Neural cell (in vitro differentiated cells): ENCODE results near the gene OAT. TPM values are rescaled to one million over a fixed set of nuclear protein-coding genes. Genes with fewer than 3 reads are reported as not detected.

Experiments
- H2AFZ ChIP-seq: fragments of 200-600, 300-800 bp; sonication (generic), shearing (Covaris generic); 2 replicates; pipeline ENCODE4 v1.6.0; 2014; ENCODE audit warnings: low read depth, mild to moderate bottlenecking, antibody characterized with exemption, low read length, moderate library complexity
- H3F3A ChIP-seq: fragments of 200-600 bp; shearing (Covaris generic); 2 replicates; pipeline ENCODE4 v1.6.1; 2016; ENCODE audit warnings: mild to moderate bottlenecking, moderate library complexity, mixed read lengths, antibody characterized with exemption, low read length; ENCODE audit not compliant: insufficient read depth, poor library complexity, severe bottlenecking
- H3K27ac ChIP-seq: fragments of 200-600, 300-800 bp; sonication (generic), shearing (Covaris generic); 2 replicates; pipeline ENCODE4 v1.5.1; 2014; ENCODE audit warnings: mild to moderate bottlenecking, low read length, moderate library complexity
- H3K27me3 ChIP-seq: fragments of 300-800, 200-600 bp; sonication (generic), shearing (Covaris generic); 2 replicates; pipeline ENCODE4 v1.6.0; 2014; ENCODE audit warnings: mild to moderate bottlenecking, low read depth, low read length, moderate library complexity; ENCODE audit not compliant: insufficient read depth
- H3K36me3 ChIP-seq: fragments of 300-800, 200-600 bp; sonication (generic), shearing (Covaris generic); 2 replicates; pipeline ENCODE4 v1.5.1; 2014; ENCODE audit warnings: mild to moderate bottlenecking, antibody characterized with exemption, low read length, moderate library complexity; ENCODE audit not compliant: insufficient read depth
- H3K4me2 ChIP-seq: fragments of 300-800, 200-600 bp; sonication (generic), shearing (Covaris generic); 2 replicates; pipeline ENCODE4 v1.6.0; 2014; ENCODE audit warnings: mild to moderate bottlenecking, low read length
- H3K4me3 ChIP-seq: fragments of 300-800, 200-600 bp; sonication (generic), shearing (Covaris generic); 2 replicates; pipeline ENCODE4 v1.5.1; 2014; ENCODE audit warnings: mild to moderate bottlenecking, low read length, moderate library complexity
- H3K79me2 ChIP-seq: fragments of 200-600 bp; shearing (Covaris generic); replicated peaks from 2 replicates; pipeline ENCODE4 v1.6.0; 2014; ENCODE audit warnings: mild to moderate bottlenecking, low read length, moderate library complexity; ENCODE audit not compliant: insufficient read depth
- H3K9ac ChIP-seq: fragments of 300-800, 200-600 bp; sonication (generic), shearing (Covaris generic); 2 replicates; pipeline ENCODE4 v1.6.1; 2016; ENCODE audit warnings: mild to moderate bottlenecking, low read length, mixed read lengths
- H3K9me2 ChIP-seq: fragments of 200-600 bp; shearing (Covaris generic); 2 replicates; pipeline ENCODE4 v1.6.1; 2016; ENCODE audit warnings: mild to moderate bottlenecking, low read length, mixed read lengths; ENCODE audit not compliant: insufficient read depth
- H3K9me3 ChIP-seq: fragments of 200-600, 300-800 bp; sonication (generic), shearing (Covaris generic); 2 replicates; pipeline ENCODE4 v1.6.1; 2016; ENCODE audit warnings: mild to moderate bottlenecking, mixed run types, low read length, moderate library complexity, mixed read lengths
- H4K20me1 ChIP-seq: fragments of 200-600 bp; shearing (Covaris generic); 2 replicates; pipeline ENCODE4 v1.6.1; 2016; ENCODE audit warnings: mild to moderate bottlenecking, mixed run types; ENCODE audit not compliant: insufficient read depth
- CTCF ChIP-seq: fragments of 450-650 bp; IDR thresholded peaks from 2 replicates; pipeline ENCODE4 v1.5.1; 2014; ENCODE audit warnings: antibody characterized with exemption, mild to moderate bottlenecking, moderate library complexity; ENCODE audit not compliant: poor library complexity, severe bottlenecking
- EP300 ChIP-seq: fragments of 450-650 bp; conservative IDR thresholded peaks from 2 replicates; pipeline ENCODE4 v1.6.1; 2014; ENCODE audit warnings: antibody characterized with exemption, mild to moderate bottlenecking, moderate library complexity; ENCODE audit not compliant: poor library complexity, severe bottlenecking
- EZH2 ChIP-seq: fragments of 200-600, 300-800 bp; shearing (Covaris generic), sonication (generic); IDR thresholded peaks from 2 replicates; pipeline ENCODE4 v1.6.1; 2014; ENCODE audit warnings: antibody characterized with exemption, low read length, borderline replicate concordance, mild to moderate bottlenecking; ENCODE audit not compliant: insufficient read depth, poor library complexity, severe bottlenecking
- MXI1 ChIP-seq: fragments of 450-650 bp; conservative IDR thresholded peaks from 2 replicates; pipeline ENCODE4 v1.6.1; 2014; ENCODE audit warnings: antibody characterized with exemption, mild to moderate bottlenecking; ENCODE audit not compliant: poor library complexity, severe bottlenecking
- POLR2AphosphoS5 ChIP-seq: IDR thresholded peaks from 2 replicates; pipeline ENCODE4 v1.6.1; 2012
- RAD21 ChIP-seq: fragments of 450-650 bp; conservative IDR thresholded peaks from 2 replicates; pipeline ENCODE4 v1.6.1; 2014; ENCODE audit warnings: antibody characterized with exemption, mild to moderate bottlenecking, moderate library complexity
- REST ChIP-seq: IDR thresholded peaks from 2 replicates; pipeline ENCODE4 v1.6.1; 2012; ENCODE audit warnings: borderline replicate concordance
- SMC3 ChIP-seq: fragments of 450-650 bp; conservative IDR thresholded peaks from 2 replicates; pipeline ENCODE4 v1.6.1; 2014; ENCODE audit warnings: antibody characterized with exemption, mild to moderate bottlenecking, moderate library complexity; ENCODE audit not compliant: poor library complexity
- TAF1 ChIP-seq: IDR thresholded peaks from 2 replicates; pipeline ENCODE4 v1.6.1; 2012; ENCODE audit warnings: low read depth
- polyA plus RNA-seq: library from polyadenylated mRNA; depleted of rRNA; stranded (reverse); fragments of >200 nt; gene quantifications from 2 replicates; pipeline ENCODE4 v1.2.3, GENCODE V29; 2014

OAT gene
- polyA plus RNA-seq, 1 donor from 2014 or later: 132 TPM

DNA sequence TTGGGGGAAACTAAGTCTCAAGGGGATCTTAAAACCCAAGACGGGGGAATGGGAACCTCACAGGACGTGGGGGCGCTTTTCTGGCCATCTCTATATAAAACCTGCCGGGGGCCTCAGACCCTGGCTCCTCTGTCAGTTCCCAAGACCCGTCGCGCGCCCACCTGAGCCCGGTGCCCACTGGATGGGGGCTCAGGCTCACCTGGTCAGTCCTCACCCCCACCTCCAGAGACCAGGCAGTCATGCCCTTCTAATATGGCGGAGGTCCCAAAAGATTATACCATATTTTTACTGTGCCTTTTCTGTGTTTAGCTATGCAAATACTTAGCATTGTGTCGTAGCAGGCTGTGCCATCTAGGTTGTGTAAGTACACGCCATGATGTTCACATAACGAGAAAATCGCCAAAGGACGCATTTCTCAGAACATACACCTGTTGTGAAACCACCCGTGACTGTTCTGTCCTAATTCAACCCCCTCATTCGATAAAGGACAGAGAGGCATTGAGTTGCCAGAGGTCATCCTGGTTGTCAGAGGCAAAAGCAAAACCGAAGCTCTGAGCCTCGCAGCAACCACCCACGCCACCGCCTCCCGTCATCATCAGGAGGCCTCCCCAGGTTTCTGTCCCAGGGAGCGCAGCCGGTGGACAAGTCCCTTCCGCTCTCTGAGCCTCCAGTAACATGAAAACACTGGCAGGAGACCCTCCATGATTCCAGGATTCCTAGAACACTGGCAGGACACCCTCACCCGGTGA, 28.9 kb downstream of the OAT start (continued):
- TF ChIP-seq RAD21: no peak

DNA sequence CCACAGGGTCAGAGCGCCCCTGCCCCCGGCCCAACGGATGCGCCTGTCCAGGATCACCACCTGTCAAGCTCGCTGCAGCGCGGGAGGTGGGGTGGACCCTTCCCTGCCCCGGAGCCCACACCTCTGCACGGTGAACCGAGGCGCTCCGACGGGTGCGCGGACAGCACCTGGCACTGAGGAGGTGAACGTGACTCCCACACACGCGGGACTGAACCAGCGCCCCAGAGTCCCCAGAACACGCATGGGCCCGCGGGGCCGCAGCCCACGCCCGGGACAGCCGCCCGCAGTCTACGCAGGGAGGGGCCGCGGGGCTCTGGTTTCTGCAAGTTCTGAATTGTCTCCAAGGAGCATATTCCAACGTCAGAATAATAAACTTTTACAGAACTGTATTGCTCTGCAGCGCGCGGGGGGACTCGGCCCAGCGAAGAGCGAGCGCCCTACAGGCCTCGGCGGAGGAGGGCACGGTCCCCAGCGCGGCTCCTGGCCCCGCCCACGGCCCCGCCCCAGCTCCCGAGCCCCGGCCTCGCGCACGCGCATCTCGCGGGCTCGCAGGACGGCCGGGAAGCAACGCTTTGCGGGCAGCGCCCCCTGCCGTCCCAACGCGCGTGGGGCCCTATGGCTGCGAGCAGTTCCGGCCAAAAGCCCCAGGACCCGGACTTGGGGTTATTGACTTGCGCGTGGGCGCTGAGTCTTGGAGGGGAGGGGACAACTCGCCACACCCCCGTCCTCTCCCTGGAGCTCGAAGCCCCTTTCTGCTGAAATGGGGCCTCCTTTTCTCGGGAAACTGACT, 29.7 kb downstream of the OAT start:
- Histone ChIP-seq H3K27ac (no peak overlapping the region), H3K27me3 (no peaks in the 10 kb centered on the region), H3F3A (no peaks in the 10 kb centered on the region), H4K20me1 (no peaks in the 10 kb centered on the region), H3K79me2 (no peaks in the 10 kb centered on the region), H3K9me3 (no peaks in the 10 kb centered on the region), H3K4me3 (peak overlapping the region; percentile 64), H2AFZ (no peak overlapping the region), H3K9ac (no peak overlapping the region), H3K9me2 (no peaks in the 10 kb centered on the region), H3K36me3 (no peaks in the 10 kb centered on the region), H3K4me2 (peak overlapping the region; percentile 25)
- TF ChIP-seq RAD21 (peak; percentile 99), SMC3 (peak; percentile 100), MXI1 (peak; percentile 37), CTCF (peak; percentile 97), POLR2AphosphoS5 (no peak)

- no peaks in the 10 kb centered on the region for H3K36me3 ChIP-seq
- H3K27ac ChIP-seq: no peak overlapping the region
- H3K27me3 ChIP-seq: no peaks in the 10 kb centered on the region
- H3F3A ChIP-seq: no peaks in the 10 kb centered on the region
- peak overlapping the region; percentile 64 for H3K4me3 ChIP-seq
- TF ChIP-seq MXI1 (no peak), POLR2AphosphoS5 (no peak), EP300 (no peak), RAD21 (no peak), REST (no peak), EZH2 (no peak), SMC3 (no peak), TAF1 (no peak), CTCF (no peak)
- H4K20me1 ChIP-seq: no peaks in the 10 kb centered on the region
- no peaks in the 10 kb centered on the region for H3K9me2 ChIP-seq
- H3K4me2 ChIP-seq: no peak overlapping the region
- no peaks in the 10 kb centered on the region for H3K79me2 ChIP-seq
- H3K9ac ChIP-seq: no peak overlapping the region
- H3K9me3 ChIP-seq: no peaks in the 10 kb centered on the region
- no peak overlapping the region for H2AFZ ChIP-seq
Observed at GRCh38 chr10:124388476-124388822, 30.3 kb downstream of the OAT start.
